ENCODE results near the gene NEURL3. TPM values are rescaled to one million over a fixed set of nuclear protein-coding genes. Genes with fewer than 3 reads are reported as not detected.

NEURL3 gene
- total RNA-seq, 5 donors from 2014 or later (not counting 1 experiment from before 2014, with no cell fraction given): 0.23 TPM; not detected in 4

GRCh38 chr2:96526615-96527285, 21.6 kb upstream of the NEURL3 start:
- ATAC-seq (replicated peaks in 1 of 4) (no peak), DNase-seq (no peak)
- Histone ChIP-seq H3K9me3 (no peaks in the 10 kb centered on the region), H3K36me3 (ENCODE audit: control insufficient read depth in 2 of 2, extremely low read depth in 1 of 2, insufficient read depth in 1 of 2, low read length in 1 of 2) (no peaks in the 10 kb centered on the region), H3K27me3 (replicated peaks in 1 of 2; ENCODE audit: control insufficient read depth in 2 of 2, extremely low read depth in 1 of 2, insufficient read depth in 2 of 2, low read length in 1 of 2) (peaks cover 0 to 10% of the 10 kb centered on the region in 2 experiments), H3K4me3 (ENCODE audit: control insufficient read depth in 1 of 2, extremely low read depth in 1 of 2, low read length in 1 of 2) (peak overlapping the region; percentile 56 to 77), H3K27ac (ENCODE audit: low read length) (peak overlapping the region; percentile 44), H3K4me1 (ENCODE audit: control insufficient read depth in 1 of 2, extremely low read depth in 1 of 2, insufficient read depth in 2 of 2, low read length in 2 of 2) (peaks cover 11 to 75% of the 10 kb centered on the region in 2 experiments)
- Mint-ChIP-seq H3K27ac (peak overlapping the region; percentile 83 to 87), H3K27me3 (no peaks in the 10 kb centered on the region), H3K9me3 (no peaks in the 10 kb centered on the region), H3K36me3 (no peaks in the 10 kb centered on the region), H3K4me3 (peak overlapping the region; percentile 73 to 78 (median 78)), H3K4me1 (peaks cover 47 to 73% (median 56%) of the 10 kb centered on the region in 3 donors)
- 67% methylated on average over 17 of the region's 29 CpGs for WGBS (ENCODE audit: insufficient coverage)
- ChIA-PET POLR2A (interaction anchor here (0.6 to 2.9 kb wide), 3 partner anchors 11 to 139 kb away, joined by 3 to 13 read pairs (median 4); no protein-coding TSS in a partner anchor), CTCF (interaction anchor here (0.6 to 2.5 kb wide), 10 partner anchors 9 to 1171 kb away, joined by 3 to 15 read pairs (median 4); no protein-coding TSS in a partner anchor)

- WGBS (ENCODE audit: insufficient coverage): 92% methylated on average over 12 of the region's 12 CpGs
- Histone ChIP-seq H3K9me3 (no peaks in the 10 kb centered on the region), H3K36me3 (ENCODE audit: control insufficient read depth in 2 of 2, extremely low read depth in 1 of 2, insufficient read depth in 1 of 2, low read length in 1 of 2) (no peaks in the 10 kb centered on the region), H3K27me3 (replicated peaks in 1 of 2; ENCODE audit: control insufficient read depth in 2 of 2, extremely low read depth in 1 of 2, insufficient read depth in 2 of 2, low read length in 1 of 2) (peaks cover 0 to 10% of the 10 kb centered on the region in 2 experiments), H3K27ac (ENCODE audit: low read length) (no peak overlapping the region), H3K4me1 (ENCODE audit: control insufficient read depth in 1 of 2, extremely low read depth in 1 of 2, insufficient read depth in 2 of 2, low read length in 2 of 2) (peaks cover 8 to 69% of the 10 kb centered on the region in 2 experiments), H3K4me3 (ENCODE audit: control insufficient read depth in 1 of 2, extremely low read depth in 1 of 2, low read length in 1 of 2) (no peak overlapping the region)
- POLR2A ChIA-PET: interaction anchor here in 1 of 2 donors (1.6 kb wide), 1 partner anchor 12 kb away, joined by 4 read pairs; no protein-coding TSS in a partner anchor
- H3K4me3 Mint-ChIP-seq: peak overlapping the region in 2 of 3 donors; percentile 41 to 78
- no peak overlapping the region for H3K27ac Mint-ChIP-seq
- H3K36me3 Mint-ChIP-seq: no peaks in the 10 kb centered on the region
- H3K9me3 Mint-ChIP-seq: no peaks in the 10 kb centered on the region
- CTCF ChIA-PET: interaction anchor here in 1 of 2 donors (0.6 to 1.2 kb wide), 2 partner anchors 9 to 119 kb away, joined by 3 to 4 read pairs; no protein-coding TSS in a partner anchor
- ATAC-seq (replicated peaks in 1 of 4): no peak
- no peaks in the 10 kb centered on the region for H3K27me3 Mint-ChIP-seq
- DNase-seq: no peak
- H3K4me1 Mint-ChIP-seq: peaks cover 41 to 67% (median 51%) of the 10 kb centered on the region in 3 donors
Observed at GRCh38 chr2:96526101-96526591, 21.0 kb upstream of the NEURL3 start.

GRCh38 chr2:96525211-96525507, 20.0 kb upstream of the NEURL3 start:
- no peak overlapping the region for H3K4me3 Mint-ChIP-seq

DNA sequence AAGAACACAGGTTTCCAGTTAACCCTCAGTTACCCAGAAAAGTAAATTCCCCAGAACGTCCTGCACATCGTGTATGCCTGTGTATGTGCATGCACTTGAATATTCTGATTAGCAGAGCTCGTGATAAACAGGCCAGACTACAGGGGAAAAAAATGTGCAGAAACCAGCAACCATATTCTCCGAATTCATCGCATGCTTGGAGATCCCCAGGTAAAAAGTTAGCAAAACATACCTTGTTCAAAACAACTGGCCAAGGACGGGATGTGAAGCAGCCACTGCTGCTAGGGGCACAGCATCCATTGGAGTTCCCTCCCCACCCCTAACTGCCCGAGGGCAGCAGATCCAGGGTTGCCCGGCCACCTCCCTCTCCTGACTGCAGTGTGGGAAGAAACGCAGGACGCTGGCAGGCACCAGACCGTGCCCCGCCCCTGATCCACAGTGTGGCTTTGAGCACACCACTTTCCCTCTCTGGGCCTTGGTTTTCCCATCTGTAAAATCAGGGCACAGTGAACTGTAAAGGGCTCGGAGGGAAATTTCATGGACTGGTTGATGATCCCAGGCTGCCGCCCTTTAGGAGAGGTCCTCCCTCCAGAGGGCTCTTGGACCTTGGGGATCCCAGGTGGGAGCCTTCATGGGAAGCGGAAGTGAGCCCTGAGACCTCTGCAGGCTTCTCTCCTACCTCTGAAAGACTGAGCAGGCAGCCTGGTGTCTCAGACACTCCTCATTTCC, 19.5 kb upstream of the NEURL3 start:
- ATAC-seq (replicated peaks in 1 of 4) (no peak), DNase-seq (no peak)
- peaks cover 8 to 61% of the 10 kb centered on the region in 2 experiments for H3K4me1 ChIP-seq (ENCODE audit: control insufficient read depth in 1 of 2, extremely low read depth in 1 of 2, insufficient read depth in 2 of 2, low read length in 2 of 2)
- no peaks in the 10 kb centered on the region for H3K9me3 ChIP-seq
- H3K27me3 ChIP-seq (replicated peaks in 1 of 2; ENCODE audit: control insufficient read depth in 2 of 2, extremely low read depth in 1 of 2, insufficient read depth in 2 of 2, low read length in 1 of 2): peaks cover 0 to 10% of the 10 kb centered on the region in 2 experiments
- Mint-ChIP-seq H3K9me3 (no peaks in the 10 kb centered on the region), H3K4me3 (peak overlapping the region in 2 of 3 donors; percentile 12 to 24), H3K27ac (no peak overlapping the region), H3K27me3 (no peaks in the 10 kb centered on the region), H3K36me3 (no peaks in the 10 kb centered on the region), H3K4me1 (peaks cover 34 to 53% (median 38%) of the 10 kb centered on the region in 3 donors)
- POLR2A ChIA-PET: no interaction called here
- no peak overlapping the region for H3K4me3 ChIP-seq (ENCODE audit: control insufficient read depth in 1 of 2, extremely low read depth in 1 of 2, low read length in 1 of 2)
- 54% methylated on average over 12 of the region's 15 CpGs for WGBS (ENCODE audit: insufficient coverage)
- CTCF ChIA-PET: no interaction called here
- no peak overlapping the region for H3K27ac ChIP-seq (ENCODE audit: low read length)
- H3K36me3 ChIP-seq (ENCODE audit: control insufficient read depth in 2 of 2, extremely low read depth in 1 of 2, insufficient read depth in 1 of 2, low read length in 1 of 2): no peaks in the 10 kb centered on the region

More at GRCh38 chr2:96525211-96525507, 20.0 kb upstream of the NEURL3 start:
- no peak overlapping the region for H3K27ac Mint-ChIP-seq
- no peaks in the 10 kb centered on the region for H3K27me3 Mint-ChIP-seq
- H3K9me3 Mint-ChIP-seq: no peaks in the 10 kb centered on the region
- Histone ChIP-seq H3K4me3 (ENCODE audit: control insufficient read depth in 1 of 2, extremely low read depth in 1 of 2, low read length in 1 of 2) (no peak overlapping the region), H3K27me3 (replicated peaks in 1 of 2; ENCODE audit: control insufficient read depth in 2 of 2, extremely low read depth in 1 of 2, insufficient read depth in 2 of 2, low read length in 1 of 2) (peaks cover 0 to 10% of the 10 kb centered on the region in 2 experiments), H3K4me1 (ENCODE audit: control insufficient read depth in 1 of 2, extremely low read depth in 1 of 2, insufficient read depth in 2 of 2, low read length in 2 of 2) (peaks cover 8 to 61% of the 10 kb centered on the region in 2 experiments), H3K27ac (ENCODE audit: low read length) (no peak overlapping the region), H3K36me3 (ENCODE audit: control insufficient read depth in 2 of 2, extremely low read depth in 1 of 2, insufficient read depth in 1 of 2, low read length in 1 of 2) (no peaks in the 10 kb centered on the region), H3K9me3 (no peaks in the 10 kb centered on the region)
- H3K36me3 Mint-ChIP-seq: no peaks in the 10 kb centered on the region
- CTCF ChIA-PET: no interaction called here
- WGBS (ENCODE audit: insufficient coverage): 100% methylated on average over 4 of the region's 4 CpGs
- POLR2A ChIA-PET: interaction anchor here in 1 of 2 donors (0.6 kb wide), 1 partner anchor 32 kb away, joined by 3 read pairs; no protein-coding TSS in a partner anchor
- DNase-seq (no peak), ATAC-seq (replicated peaks in 1 of 4) (no peak)
- peaks cover 40 to 58% (median 43%) of the 10 kb centered on the region in 3 donors for H3K4me1 Mint-ChIP-seq

GRCh38 chr2:96523659-96524481, 18.7 kb upstream of the NEURL3 start:
- Mint-ChIP-seq H3K27ac (peak overlapping the region in 1 of 2 donors; percentile 31), H3K36me3 (no peaks in the 10 kb centered on the region), H3K4me1 (peaks cover 27 to 47% (median 31%) of the 10 kb centered on the region in 3 donors), H3K4me3 (peak overlapping the region in 2 of 3 donors; percentile 12 to 24), H3K9me3 (no peaks in the 10 kb centered on the region), H3K27me3 (no peaks in the 10 kb centered on the region)
- 42% methylated on average over 7 of the region's 11 CpGs for WGBS (ENCODE audit: insufficient coverage)
- Histone ChIP-seq H3K27me3 (replicated peaks in 1 of 2; ENCODE audit: control insufficient read depth in 2 of 2, extremely low read depth in 1 of 2, insufficient read depth in 2 of 2, low read length in 1 of 2) (peaks cover 0 to 10% of the 10 kb centered on the region in 2 experiments), H3K9me3 (no peaks in the 10 kb centered on the region), H3K36me3 (ENCODE audit: control insufficient read depth in 2 of 2, extremely low read depth in 1 of 2, insufficient read depth in 1 of 2, low read length in 1 of 2) (no peaks in the 10 kb centered on the region), H3K27ac (ENCODE audit: low read length) (no peak overlapping the region), H3K4me3 (ENCODE audit: control insufficient read depth in 1 of 2, extremely low read depth in 1 of 2, low read length in 1 of 2) (no peak overlapping the region), H3K4me1 (ENCODE audit: control insufficient read depth in 1 of 2, extremely low read depth in 1 of 2, insufficient read depth in 2 of 2, low read length in 2 of 2) (peaks cover 8 to 57% of the 10 kb centered on the region in 2 experiments)
- ATAC-seq (replicated peaks in 1 of 4) (no peak), DNase-seq (no peak)
- CTCF ChIA-PET: no interaction called here
- POLR2A ChIA-PET: no interaction called here

All from T-cell (primary cell).